Lower leg skin (tissue), 3 donors: Measurements from ENCODE around the gene CWC27.

Experiments used
- CTCF ChIP-seq, 3 donors: fragments of 450-650 bp; IDR thresholded peaks; one replicate each; pipeline ENCODE4 v1.5.1; 2016; ENCODE audit warnings: antibody characterized with exemption in 3 of 3, mild to moderate bottlenecking in 3 of 3, moderate library complexity in 2 of 3
- POLR2A ChIP-seq, 2 donors: fragments of 450-650 bp; IDR thresholded peaks; one replicate each; pipeline ENCODE4 v1.6.1; 2016 to 2017; ENCODE audit warnings: antibody characterized with exemption in 2 of 2, mild to moderate bottlenecking in 1 of 2, moderate library complexity in 1 of 2

- TF ChIP-seq CTCF (IDR thresholded peaks at IDR 0.05) = no peak
- TF ChIP-seq POLR2A (IDR thresholded peaks at IDR 0.05) = no peak
Observed at GRCh38 chr5:64865662-64866061, 96.9 kb downstream of the CWC27 start.
